Immature natural killer cell (primary cell): Measurements from ENCODE around the gene MRPL40. TPM values are rescaled to one million over a fixed set of nuclear protein-coding genes. Genes with fewer than 3 reads are reported as not detected.

Experiments used
- DNase-seq, 3 donors: peaks; one replicate each; pipeline ENCODE4 v3.0.0; 2022; ENCODE audit warnings: mixed read lengths in 1 of 3
- H3K27ac Mint-ChIP-seq, 6 donors: one replicate each; pipeline ENCODE4 v1.8.0; 2020; ENCODE audit warnings: mixed read lengths in 6 of 6, mild to moderate bottlenecking in 5 of 6, inconsistent platforms in 4 of 6, moderate library complexity in 3 of 6
- H3K27me3 Mint-ChIP-seq, 3 donors: one replicate each; pipeline ENCODE4 v1.8.0; 2020 to 2021; ENCODE audit warnings: low read depth in 3 of 3, mild to moderate bottlenecking in 3 of 3, mixed read lengths in 3 of 3, moderate library complexity in 3 of 3, inconsistent platforms in 1 of 3
- H3K36me3 Mint-ChIP-seq, 3 donors: one replicate each; pipeline ENCODE4 v1.8.0; 2020; ENCODE audit warnings: mixed read lengths in 3 of 3, inconsistent platforms in 2 of 3, mild to moderate bottlenecking in 2 of 3
- H3K4me1 Mint-ChIP-seq, 2 donors: one replicate each; pipeline ENCODE4 v1.8.0; 2020; ENCODE audit warnings: inconsistent platforms in 2 of 2, mild to moderate bottlenecking in 2 of 2, mixed read lengths in 2 of 2, moderate library complexity in 1 of 2
- H3K4me3 Mint-ChIP-seq, 5 donors: one replicate each; pipeline ENCODE4 v1.8.0; 2020; ENCODE audit warnings: mild to moderate bottlenecking in 5 of 5, mixed read lengths in 5 of 5, inconsistent platforms in 3 of 5, moderate library complexity in 3 of 5
- H3K9me3 Mint-ChIP-seq, 6 donors: one replicate each; pipeline ENCODE4 v1.8.0; 2020; ENCODE audit warnings: mild to moderate bottlenecking in 6 of 6, mixed read lengths in 6 of 6, inconsistent platforms in 4 of 6, moderate library complexity in 3 of 6
- polyA plus RNA-seq, 3 donors: library from polyadenylated mRNA; unstranded; fragments of 300-500 nt; fragmentation: Illumina TruSeq; gene quantifications; one replicate each; pipeline ENCODE4 v1.2.3, GENCODE V29; 2021

The MRPL40 gene
- polyA plus RNA-seq, 3 donors from 2014 or later, result 64.7 to 85.1 (median 77.9) TPM

GRCh38 chr22:19477321-19478044 is 45.1 kb downstream of the MRPL40 start:
- Mint-ChIP-seq H3K36me3 (peaks cover 0 to 5% (median 0%) of the 10 kb centered on the region in 3 donors), H3K27ac (peak overlapping the region; percentile 70 to 100 (median 85)), H3K4me3 (peak overlapping the region; percentile 85 to 96 (median 91)), H3K9me3 (no peaks in the 10 kb centered on the region), H3K27me3 (peaks cover 6 to 8% (median 7%) of the 10 kb centered on the region in 3 donors), H3K4me1 (peaks cover 31 to 43% of the 10 kb centered on the region in 2 donors)
- peak in 1 of 3 donors; percentile 7 for DNase-seq

- Mint-ChIP-seq H3K27ac (peak overlapping the region; percentile 50 to 100 (median 80)), H3K36me3 (peaks cover 0 to 5% (median 0%) of the 10 kb centered on the region in 3 donors), H3K27me3 (peaks cover 6 to 8% (median 7%) of the 10 kb centered on the region in 3 donors), H3K9me3 (no peaks in the 10 kb centered on the region), H3K4me3 (peak overlapping the region; percentile 85 to 96 (median 91)), H3K4me1 (peaks cover 31 to 43% of the 10 kb centered on the region in 2 donors)
- DNase-seq, result no peak
Observed at GRCh38 chr22:19478045-19478900, 45.9 kb downstream of the MRPL40 start.

- Mint-ChIP-seq H3K36me3 (peaks cover 0 to 3% (median 0%) of the 10 kb centered on the region in 3 donors), H3K27ac (peak within 1 kb of the TSS; percentile 98 to 100 (median 99)), H3K27me3 (peaks cover 6 to 7% (median 6%) of the 10 kb centered on the region in 3 donors), H3K4me3 (peak within 1 kb of the TSS; percentile 90 to 96 (median 92)), H3K9me3 (no peaks in the 10 kb centered on the region), H3K4me1 (peaks cover 29 to 43% of the 10 kb centered on the region in 2 donors)
- peak; percentile 83 to 87 (median 87) for DNase-seq
Observed at GRCh38 chr22:19478901-19479354, 46.6 kb downstream of the MRPL40 start, which contains the start of gene UFD1. Gene UFD1, minus strand, starts transcription at chr22:19479193. Its CDS starts 108 bp downstream, at chr22:19479085.

- Mint-ChIP-seq H3K9me3 (no peaks in the 10 kb centered on the region), H3K4me1 (peaks cover 29 to 43% of the 10 kb centered on the region in 2 donors), H3K36me3 (no peaks in the 10 kb centered on the region), H3K27ac (peak within 1 kb of the TSS; percentile 98 to 100 (median 99)), H3K27me3 (peaks cover 5 to 7% (median 6%) of the 10 kb centered on the region in 3 donors), H3K4me3 (peak within 1 kb of the TSS; percentile 90 to 96 (median 92))
- DNase-seq, result peak; percentile 95
Observed at GRCh38 chr22:19479355-19480172, 47.2 kb downstream of the MRPL40 start, which contains the start of gene CDC45. Gene CDC45, plus strand, starts transcription at chr22:19479920. Its CDS starts 49 bp downstream, at chr22:19479969.

- DNase-seq, result no peak
- H3K27me3 Mint-ChIP-seq, result peaks cover 5 to 7% (median 6%) of the 10 kb centered on the region in 3 donors
Observed at GRCh38 chr22:19480173-19480568, 47.8 kb downstream of the MRPL40 start.

GRCh38 chr22:19480789-19481188 is 48.4 kb downstream of the MRPL40 start:
- H3K27me3 Mint-ChIP-seq, result peaks cover 6 to 7% (median 6%) of the 10 kb centered on the region in 3 donors
- H3K4me3 Mint-ChIP-seq, result peak overlapping the region; percentile 29 to 92 (median 82)
- no peak for DNase-seq
- H3K36me3 Mint-ChIP-seq, result no peaks in the 10 kb centered on the region
- no peaks in the 10 kb centered on the region for H3K9me3 Mint-ChIP-seq
- H3K4me1 Mint-ChIP-seq, result peaks cover 26 to 33% of the 10 kb centered on the region in 2 donors
- no peak overlapping the region for H3K27ac Mint-ChIP-seq

More at GRCh38 chr22:19480173-19480568, 47.8 kb downstream of the MRPL40 start:
- Mint-ChIP-seq H3K27ac (peak overlapping the region in 2 of 6 donors; percentile 33 to 100), H3K9me3 (no peaks in the 10 kb centered on the region), H3K4me3 (peak overlapping the region; percentile 70 to 96 (median 90)), H3K36me3 (no peaks in the 10 kb centered on the region), H3K4me1 (peaks cover 29 to 39% of the 10 kb centered on the region in 2 donors)

GRCh38 chr22:19482297-19482696 is 50.0 kb downstream of the MRPL40 start:
- peaks cover 19 to 21% of the 10 kb centered on the region in 2 donors for H3K4me1 Mint-ChIP-seq
- H3K27ac Mint-ChIP-seq, result no peak overlapping the region
- DNase-seq, result no peak
- no peak overlapping the region for H3K4me3 Mint-ChIP-seq
- no peaks in the 10 kb centered on the region for H3K36me3 Mint-ChIP-seq
- no peaks in the 10 kb centered on the region for H3K9me3 Mint-ChIP-seq
- H3K27me3 Mint-ChIP-seq, result peaks cover 5 to 7% (median 6%) of the 10 kb centered on the region in 3 donors

- Mint-ChIP-seq H3K4me1 (peaks cover 8 to 9% of the 10 kb centered on the region in 2 donors), H3K9me3 (no peaks in the 10 kb centered on the region), H3K4me3 (no peak overlapping the region), H3K36me3 (no peaks in the 10 kb centered on the region), H3K27me3 (peaks cover 5 to 7% (median 6%) of the 10 kb centered on the region in 3 donors), H3K27ac (peak overlapping the region in 1 of 6 donors; percentile 3)
- DNase-seq, result no peak
Observed at GRCh38 chr22:19483481-19484244, 51.3 kb downstream of the MRPL40 start.

Other genes starting within 250 kb of the MRPL40 start
- gene CLTCL1, start 140.8 kb upstream of the MRPL40 start, polyA plus RNA-seq, result under 1 TPM; 0.06 to 0.37 (median 0.19) TPM
- 10 to 100 TPM in 1 of 3 donors, 1 to 10 TPM in 2; 4.3 to 11.5 (median 5.2) TPM for gene HIRA, start 812 bp upstream of the MRPL40 start, polyA plus RNA-seq
- gene C22orf39, start 15.2 kb downstream of the MRPL40 start, polyA plus RNA-seq, result 10 to 100 TPM; 67.8 to 75.5 (median 71.0) TPM
- gene UFD1, start 46.6 kb downstream of the MRPL40 start, polyA plus RNA-seq, result 100 to 1,000 TPM; 106 to 176 (median 142) TPM
- 1 to 10 TPM in 2 of 3 donors, not detected in 1; 3.1 to 3.5 TPM for gene CDC45, start 47.4 kb downstream of the MRPL40 start, polyA plus RNA-seq
- gene CLDN5, start 91.9 kb downstream of the MRPL40 start, polyA plus RNA-seq, result 1 to 10 TPM in 1 of 3 donors, under 1 TPM in 1, not detected in 1; 0.46 to 3.6 TPM